GM12878 (cell line): Measurements from ENCODE around the gene CRTC3.

ENCODE experiments used
- EED ChIP-seq: sonication (generic); IDR thresholded peaks from 2 replicates; pipeline ENCODE4 v1.6.1; 2016; ENCODE audit warnings: antibody characterized with exemption, low read depth
- FOXM1 ChIP-seq: IDR thresholded peaks from 2 replicates; pipeline ENCODE4 v1.6.1; 2012; ENCODE audit warnings: low read depth, mild to moderate bottlenecking, inconsistent platforms, low read length, moderate library complexity
- MTA3 ChIP-seq: IDR thresholded peaks from 2 replicates; pipeline ENCODE4 v1.6.1; 2012; ENCODE audit warnings: low read length, inconsistent platforms, borderline replicate concordance
- NFYA ChIP-seq: IDR thresholded peaks from 2 replicates; pipeline ENCODE4 v1.6.1; 2011; ENCODE audit warnings: low read depth, mild to moderate bottlenecking, low read length, improper control_type of control experiment, borderline replicate concordance
- RAD51 ChIP-seq: fragments of 450-650 bp; IDR thresholded peaks from 2 replicates; pipeline ENCODE4 v1.6.1; 2016; ENCODE audit warnings: moderate library complexity, mild to moderate bottlenecking, inconsistent platforms
- SMARCA5 ChIP-seq: fragments of 450-650 bp; IDR thresholded peaks from 2 replicates; pipeline ENCODE4 v1.6.1; 2017; ENCODE audit warnings: mild to moderate bottlenecking
- ZZZ3 ChIP-seq: IDR thresholded peaks from 2 replicates; pipeline ENCODE4 v1.6.1; 2011; ENCODE audit warnings: low read depth; ENCODE audit not compliant: control insufficient read depth, insufficient read length

- TF ChIP-seq FOXM1 = no peak
- no peak for TF ChIP-seq NFYA
- TF ChIP-seq MTA3 = no peak
- TF ChIP-seq EED = no peak
- TF ChIP-seq SMARCA5 = no peak
- no peak for TF ChIP-seq ZZZ3
- no peak for TF ChIP-seq RAD51
Observed at GRCh38 chr15:90564051-90564450, 34.3 kb downstream of the CRTC3 start.
